HepG2 (cell line): ENCODE measurements around the gene ESYT1. TPM values are rescaled to one million over a fixed set of nuclear protein-coding genes. Genes with fewer than 3 reads are reported as not detected.

ENCODE experiments used
- ATF5 ChIP-seq: sonication (generic); formaldehyde crosslinking; IDR thresholded peaks from 2 replicates; pipeline ENCODE4 v1.4.0; 2020; ENCODE audit warnings: mild to moderate bottlenecking, low read depth, missing genetic modification reagents
- CENPT ChIP-seq: sonication (generic); formaldehyde crosslinking; IDR thresholded peaks from 2 replicates; pipeline ENCODE4 v1.8.0; 2022; ENCODE audit warnings: low read depth, mild to moderate bottlenecking, moderate library complexity, missing genetic modification reagents
- CHD2 ChIP-seq: IDR thresholded peaks from 2 replicates; pipeline ENCODE4 v1.6.1; 2011; ENCODE audit warnings: low read depth, low read length, improper control_type of control experiment
- FOXP4 ChIP-seq: sonication (generic); formaldehyde crosslinking; IDR thresholded peaks from 2 replicates; pipeline ENCODE4 v1.4.0; 2020; ENCODE audit warnings: missing genetic modification reagents
- MAFF ChIP-seq: IDR thresholded peaks from 2 replicates; pipeline ENCODE4 v1.6.1; 2011; ENCODE audit warnings: low read depth, low read length, improper control_type of control experiment
- MXD3 ChIP-seq: IDR thresholded peaks from 2 replicates; pipeline ENCODE4 v1.6.1; 2016; ENCODE audit warnings: mild to moderate bottlenecking, missing biosample characterization, missing genetic modification reagents
- PHB2 ChIP-seq: fragments of 450-650 bp; IDR thresholded peaks from 2 replicates; pipeline ENCODE4 v1.6.1; 2018; ENCODE audit not compliant: partially characterized antibody
- PRDM10 ChIP-seq: sonication (generic); formaldehyde crosslinking; IDR thresholded peaks from 2 replicates; pipeline ENCODE4 v1.4.0; 2020; ENCODE audit warnings: low read depth, missing genetic modification reagents
- SIN3A ChIP-seq: IDR thresholded peaks from 2 replicates; pipeline ENCODE4 v1.6.1; 2011; ENCODE audit warnings: low read depth, mild to moderate bottlenecking, control low read depth, low read length, borderline replicate concordance
- TFDP1 ChIP-seq: IDR thresholded peaks from 2 replicates; pipeline ENCODE4 v1.6.1; 2016; ENCODE audit warnings: missing compliant biosample characterization, missing genetic modification reagents, borderline replicate concordance
- TOE1 ChIP-seq: sonication (generic); formaldehyde crosslinking; IDR thresholded peaks from 2 replicates; pipeline ENCODE4 v1.4.0; 2020; ENCODE audit warnings: mild to moderate bottlenecking, missing genetic modification reagents
- TOPORS ChIP-seq: sonication (generic); formaldehyde crosslinking; IDR thresholded peaks from 2 replicates; pipeline ENCODE4 v1.8.0; 2023; ENCODE audit warnings: mild to moderate bottlenecking, missing genetic modification reagents
- ZBTB49 ChIP-seq: sonication (generic); formaldehyde crosslinking; IDR thresholded peaks from 2 replicates; pipeline ENCODE4 v1.4.0; 2020; ENCODE audit warnings: missing genetic modification reagents, borderline replicate concordance
- ZFAT ChIP-seq: sonication (generic); formaldehyde crosslinking; conservative IDR thresholded peaks from 2 replicates; pipeline ENCODE4 v1.8.1; 2023; ENCODE audit warnings: missing genetic modification reagents, inconsistent platforms
- ZNF12 ChIP-seq: sonication (generic); formaldehyde crosslinking; IDR thresholded peaks from 2 replicates; pipeline ENCODE4 v1.5.0; 2020; ENCODE audit warnings: missing genetic modification reagents
- ZNF616 ChIP-seq: sonication (generic); formaldehyde crosslinking; IDR thresholded peaks from 2 replicates; pipeline ENCODE4 v1.5.0; 2020; ENCODE audit warnings: low read depth, mild to moderate bottlenecking, missing genetic modification reagents
- ZNF780A ChIP-seq: sonication (generic); formaldehyde crosslinking; IDR thresholded peaks from 2 replicates; pipeline ENCODE4 v1.8.0; 2022; ENCODE audit warnings: mild to moderate bottlenecking, missing genetic modification reagents, moderate library complexity
- ZNF816 ChIP-seq: sonication (generic); formaldehyde crosslinking; IDR thresholded peaks from 2 replicates; pipeline ENCODE4 v1.8.0; 2022; ENCODE audit warnings: missing genetic modification reagents, mild to moderate bottlenecking, borderline replicate concordance
- ZSCAN30 ChIP-seq: sonication (generic); formaldehyde crosslinking; IDR thresholded peaks from 2 replicates; pipeline ENCODE4 v1.5.0; 2020; ENCODE audit warnings: mild to moderate bottlenecking, missing genetic modification reagents
- polyA plus RNA-seq, 8 experiments: library from polyadenylated mRNA; depleted of rRNA in 3 of 8; stranded (reverse) in 7 of 8; unstranded in 1 of 8; fragments of >200 nt; fragmentation: Illumina TruSeq in 4 of 8; extraction: Trizol in 4 of 8; gene quantifications; 2 replicates each; pipeline versions ENCODE4 v1.2.1 to v1.2.3, GENCODE V29; 2011 to 2016; ENCODE audit warnings: low read depth in 4 of 8, missing spikeins in 1 of 8, mixed read lengths in 1 of 8; ENCODE audit not compliant: insufficient read depth in 1 of 8
- total RNA-seq, 5 experiments: library from RNA; depleted of rRNA; stranded (reverse); fragments of >200 nt; fragmentation: Illumina TruSeq; extraction: Trizol; gene quantifications; 2 replicates each; pipeline ENCODE4 v1.2.3, GENCODE V29; 2016; ENCODE audit warnings: low read depth in 1 of 5

Gene ESYT1
- total and polyA plus RNA-seq, 2 of the 13 experiments (the other 11 are each of a cell fraction or from before 2014, with no cell fraction given), result 66.9 to 71.0 TPM

- TF ChIP-seq FOXP4 (peak; percentile 72), MAFF (no peak), ZSCAN30 (CRISPR knock-in tag) (no peak), TOPORS (CRISPR knock-in tag) (no peak; the same call in 1 of the 2 replicates), ZNF12 (CRISPR knock-in tag) (no peak), CENPT (CRISPR knock-in tag) (no peak), PRDM10 (CRISPR knock-in tag) (no peak), ZNF816 (CRISPR knock-in tag) (no peak), ATF5 (CRISPR knock-in tag) (no peak), ZNF780A (CRISPR knock-in tag) (no peak), ZFAT (no peak), ZNF616 (CRISPR knock-in tag) (no peak), PHB2 (no peak), TFDP1 (CRISPR knock-in tag) (peak; percentile 61; the same call in 1 of the 2 replicates), TOE1 (CRISPR knock-in tag) (no peak), ZBTB49 (CRISPR knock-in tag) (no peak), SIN3A (peak; percentile 62; the same call in 1 of the 2 replicates), MXD3 (CRISPR knock-in tag) (no peak), CHD2 (peak; percentile 79)
Observed at GRCh38 chr12:56152132-56152755, 24.2 kb downstream of the ESYT1 start, which contains the start of gene MYL6B (continued).
